Astrocyte (in vitro differentiated cells and primary cell): ENCODE data around the gene ELOVL7.

Source experiments
- CTCF ChIP-seq: IDR thresholded peaks from 2 replicates; pipeline ENCODE4 v1.5.1; 2011; ENCODE audit warnings: low read depth, mild to moderate bottlenecking, inconsistent platforms, low read length, moderate library complexity; ENCODE audit not compliant: insufficient read depth
- EZH2 ChIP-seq: IDR thresholded peaks from 2 replicates; pipeline ENCODE4 v1.6.1; 2012; ENCODE audit warnings: mild to moderate bottlenecking, low read length, inconsistent platforms; ENCODE audit not compliant: insufficient read depth

- TF ChIP-seq CTCF: no peak
- TF ChIP-seq EZH2: no peak
Measured at GRCh38 chr5:60872892-60873291, 28.8 kb upstream of the ELOVL7 start.
